ENCODE results near the gene ZPR1. TPM values are rescaled to one million over a fixed set of nuclear protein-coding genes. Genes with fewer than 3 reads are reported as not detected.

The ZPR1 gene
- total RNA-seq, 1 donor from 2014 or later = 65.1 TPM

- peaks cover 6% of the 10 kb centered on the region for H3K4me1 Mint-ChIP-seq (ENCODE audit: low read depth, unreplicated experiment)
- Histone ChIP-seq H3K36me3 (ENCODE audit: insufficient read depth, low read length) (no peaks in the 10 kb centered on the region), H4K20me1 (ENCODE audit: insufficient read depth, low read length) (no peaks in the 10 kb centered on the region), H3K4me2 (ENCODE audit: low read length) (no peak overlapping the region), H3K9me3 (ENCODE audit: insufficient read depth, low read depth, low read length) (no peaks in the 10 kb centered on the region), H3K4me3 (ENCODE audit: insufficient read depth, low read depth, low read length) (no peak overlapping the region), H3K27ac (ENCODE audit: low read depth, low read length) (no peak overlapping the region), H3K27me3 (ENCODE audit: insufficient read depth, low read length) (peaks cover 2% of the 10 kb centered on the region), H3K79me2 (ENCODE audit: insufficient read depth, low read length) (no peaks in the 10 kb centered on the region), H2AFZ (ENCODE audit: low read depth, low read length) (no peak overlapping the region), H3K4me1 (ENCODE audit: insufficient read depth, low read length) (peaks cover 10% of the 10 kb centered on the region), H3K9ac (ENCODE audit: low read length) (no peak overlapping the region)
- H3K9me3 Mint-ChIP-seq (ENCODE audit: unreplicated experiment) = no peaks in the 10 kb centered on the region
- no peak overlapping the region for H3K4me3 Mint-ChIP-seq (ENCODE audit: unreplicated experiment)
- no peaks in the 10 kb centered on the region for H3K27me3 Mint-ChIP-seq (ENCODE audit: low read depth, unreplicated experiment)
- H3K27ac Mint-ChIP-seq (ENCODE audit: unreplicated experiment) = no peak overlapping the region
- TF ChIP-seq CTCF (IDR thresholded peaks at IDR 0.05; ENCODE audit: insufficient read depth, low read depth, low read length) (no peak), EZH2 (IDR thresholded peaks at IDR 0.05; ENCODE audit: insufficient read depth, low read length) (no peak)
- no peaks in the 10 kb centered on the region for H3K36me3 Mint-ChIP-seq (ENCODE audit: low read depth, unreplicated experiment)
- DNase-seq (ENCODE audit: low read depth) (no peak), FAIRE-seq (no peak)
These were observed 8.7 kb upstream of the ZPR1 start for GRCh38 chr11:116796548-116796947.

- H2AFZ ChIP-seq (ENCODE audit: low read depth, low read length) = no peak overlapping the region
- FAIRE-seq (no peak), DNase-seq (ENCODE audit: low read depth) (no peak)
- no peaks in the 10 kb centered on the region for H3K9me3 ChIP-seq (ENCODE audit: insufficient read depth, low read depth, low read length)
- H3K4me1 Mint-ChIP-seq (ENCODE audit: low read depth, unreplicated experiment) = peaks cover 6% of the 10 kb centered on the region
- H3K4me3 ChIP-seq (ENCODE audit: insufficient read depth, low read depth, low read length) = no peak overlapping the region
- no peak overlapping the region for H3K27ac Mint-ChIP-seq (ENCODE audit: unreplicated experiment)
- H3K4me1 ChIP-seq (ENCODE audit: insufficient read depth, low read length) = peaks cover 16% of the 10 kb centered on the region
- TF ChIP-seq CTCF (IDR thresholded peaks at IDR 0.05; ENCODE audit: insufficient read depth, low read depth, low read length) (no peak), EZH2 (IDR thresholded peaks at IDR 0.05; ENCODE audit: insufficient read depth, low read length) (no peak)
- no peak overlapping the region for H3K4me2 ChIP-seq (ENCODE audit: low read length)
- H4K20me1 ChIP-seq (ENCODE audit: insufficient read depth, low read length) = no peaks in the 10 kb centered on the region
- H3K79me2 ChIP-seq (ENCODE audit: insufficient read depth, low read length) = no peaks in the 10 kb centered on the region
- no peak overlapping the region for H3K9ac ChIP-seq (ENCODE audit: low read length)
- no peaks in the 10 kb centered on the region for H3K36me3 Mint-ChIP-seq (ENCODE audit: low read depth, unreplicated experiment)
- H3K27me3 Mint-ChIP-seq (ENCODE audit: low read depth, unreplicated experiment) = peaks cover 7% of the 10 kb centered on the region
- no peaks in the 10 kb centered on the region for H3K27me3 ChIP-seq (ENCODE audit: insufficient read depth, low read length)
- H3K4me3 Mint-ChIP-seq (ENCODE audit: unreplicated experiment) = no peak overlapping the region
- H3K36me3 ChIP-seq (ENCODE audit: insufficient read depth, low read length) = no peaks in the 10 kb centered on the region
- no peak overlapping the region for H3K27ac ChIP-seq (ENCODE audit: low read depth, low read length)
- H3K9me3 Mint-ChIP-seq (ENCODE audit: unreplicated experiment) = no peaks in the 10 kb centered on the region
These were observed 7.0 kb upstream of the ZPR1 start for GRCh38 chr11:116794851-116795250.

- H4K20me1 ChIP-seq (ENCODE audit: insufficient read depth, low read length) = no peaks in the 10 kb centered on the region
- no peaks in the 10 kb centered on the region for H3K36me3 ChIP-seq (ENCODE audit: insufficient read depth, low read length)
- H3K9me3 ChIP-seq (ENCODE audit: insufficient read depth, low read depth, low read length) = no peaks in the 10 kb centered on the region
- no peak overlapping the region for H3K27ac Mint-ChIP-seq (ENCODE audit: unreplicated experiment)
- H2AFZ ChIP-seq (ENCODE audit: low read depth, low read length) = no peak overlapping the region
- DNase-seq (ENCODE audit: low read depth) = no peak
- no peaks in the 10 kb centered on the region for H3K36me3 Mint-ChIP-seq (ENCODE audit: low read depth, unreplicated experiment)
- no peaks in the 10 kb centered on the region for H3K27me3 ChIP-seq (ENCODE audit: insufficient read depth, low read length)
- no peak overlapping the region for H3K4me2 ChIP-seq (ENCODE audit: low read length)
- no peak overlapping the region for H3K9ac ChIP-seq (ENCODE audit: low read length)
- H3K4me1 ChIP-seq (ENCODE audit: insufficient read depth, low read length) = peaks cover 16% of the 10 kb centered on the region
- H3K27me3 Mint-ChIP-seq (ENCODE audit: low read depth, unreplicated experiment) = peaks cover 13% of the 10 kb centered on the region
- no peak overlapping the region for H3K4me3 ChIP-seq (ENCODE audit: insufficient read depth, low read depth, low read length)
- no peaks in the 10 kb centered on the region for H3K79me2 ChIP-seq (ENCODE audit: insufficient read depth, low read length)
- FAIRE-seq = no peak
- H3K4me3 Mint-ChIP-seq (ENCODE audit: unreplicated experiment) = no peak overlapping the region
- H3K4me1 Mint-ChIP-seq (ENCODE audit: low read depth, unreplicated experiment) = peaks cover 9% of the 10 kb centered on the region
- TF ChIP-seq EZH2 (IDR thresholded peaks at IDR 0.05; ENCODE audit: insufficient read depth, low read length) = no peak
- no peak for TF ChIP-seq CTCF (IDR thresholded peaks at IDR 0.05; ENCODE audit: insufficient read depth, low read depth, low read length)
- H3K9me3 Mint-ChIP-seq (ENCODE audit: unreplicated experiment) = no peaks in the 10 kb centered on the region
- H3K27ac ChIP-seq (ENCODE audit: low read depth, low read length) = no peak overlapping the region
These were observed 5.9 kb upstream of the ZPR1 start for GRCh38 chr11:116793772-116794097.
